Calu3 (cell line): ENCODE data around the gene ATG2A. TPM values are rescaled to one million over a fixed set of nuclear protein-coding genes. Genes with fewer than 3 reads are reported as not detected.

Source experiments
- BruUV-seq: library from RNA; stranded (reverse); fragments of 400-500 nt; replicated peaks from 2 replicates; lab custom pipeline; 2021; lab: Mats Ljungman, UMichigan
- CTCF ChIA-PET: fragments of 300-600 bp; sonication (Branson Sonifier 250); formaldehyde crosslinking; loops from one replicate; lab custom pipeline; 2022; ENCODE audit warnings: antibody characterized with exemption; lab: Charles Lee
- DNase-seq: peaks from one replicate; pipeline ENCODE4 v3.0.0; 2022
- H3K27ac Mint-ChIP-seq: one replicate; pipeline ENCODE4 v1.8.0; 2022; ENCODE audit warnings: mixed read lengths; ENCODE audit not compliant: unreplicated experiment
- H3K27me3 Mint-ChIP-seq: one replicate; pipeline ENCODE4 v1.8.0; 2022; ENCODE audit warnings: mixed read lengths; ENCODE audit not compliant: unreplicated experiment
- H3K36me3 Mint-ChIP-seq: one replicate; pipeline ENCODE4 v1.8.0; 2022; ENCODE audit warnings: mild to moderate bottlenecking, moderate library complexity, mixed read lengths; ENCODE audit not compliant: insufficient read depth, unreplicated experiment
- H3K4me1 Mint-ChIP-seq: one replicate; pipeline ENCODE4 v1.8.0; 2022; ENCODE audit warnings: mild to moderate bottlenecking, low read depth, mixed read lengths; ENCODE audit not compliant: unreplicated experiment
- H3K4me3 Mint-ChIP-seq: one replicate; pipeline ENCODE4 v1.8.0; 2022; ENCODE audit warnings: mild to moderate bottlenecking, low read depth, moderate library complexity, mixed read lengths; ENCODE audit not compliant: unreplicated experiment
- H3K9me3 Mint-ChIP-seq: one replicate; pipeline ENCODE4 v1.8.0; 2022; ENCODE audit warnings: low read depth, mixed read lengths; ENCODE audit not compliant: unreplicated experiment
- CTCF ChIP-seq: fragments of 200-600 bp; IDR thresholded peaks from one replicate; pipeline ENCODE4 v1.8.0; 2022; ENCODE audit warnings: antibody characterized with exemption; ENCODE audit not compliant: unreplicated experiment
- intact Hi-C: fragments of 100-400 bp; cut with micrococcal nuclease; formaldehyde crosslinking; loops from one replicate; pipeline ENCODE4 v1.10.0; 2022; ENCODE audit not compliant: unreplicated experiment
- total RNA-seq: library from RNA; stranded (reverse); gene quantifications from 2 replicates; pipeline ENCODE4 v1.2.3, GENCODE V29; 2022

The ATG2A gene
- total RNA-seq, 1 experiment from 2014 or later = 29.6 TPM

DNA sequence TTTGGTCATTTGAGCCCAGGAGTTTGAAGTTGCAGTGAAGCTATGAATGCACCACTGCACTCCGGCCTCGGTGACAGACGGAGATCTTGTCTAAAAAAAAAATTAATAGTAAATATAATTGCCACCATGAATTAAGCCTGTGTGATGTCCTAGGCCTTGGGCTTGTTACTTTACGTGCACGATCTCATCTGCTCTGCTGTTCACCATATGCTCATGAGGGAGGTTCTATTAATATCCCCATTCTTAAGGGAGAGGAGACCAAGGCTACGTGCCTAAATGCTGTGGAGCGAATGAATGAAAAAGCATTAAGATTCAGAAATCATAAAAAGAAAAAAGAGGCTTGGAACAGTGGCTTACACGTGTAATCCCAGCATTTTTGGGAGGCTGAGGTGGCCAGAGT is 2.6 kb upstream of the ATG2A start:
- peaks cover 33% of the 10 kb centered on the region for H3K36me3 Mint-ChIP-seq
- DNase-seq = no peak
- CTCF ChIA-PET = interaction anchor here (0.7 to 0.9 kb wide), 2 partner anchors 30 to 124 kb away, joined by 4 read pairs; no protein-coding TSS in a partner anchor
- no peak overlapping the region for H3K4me3 Mint-ChIP-seq
- H3K4me1 Mint-ChIP-seq = peaks cover 8% of the 10 kb centered on the region
- no peaks in the 10 kb centered on the region for H3K27me3 Mint-ChIP-seq
- no peaks in the 10 kb centered on the region for H3K9me3 Mint-ChIP-seq
- no TSS peak for BruUV-seq
- TF ChIP-seq CTCF = no peak
- H3K27ac Mint-ChIP-seq = no peak overlapping the region
- intact Hi-C loops = loop anchor here (5.0 kb wide), 1 partner anchor 78 kb away; the partner anchor contains the start of gene BATF2

- BruUV-seq = no TSS peak
- Mint-ChIP-seq H3K9me3 (no peaks in the 10 kb centered on the region), H3K4me1 (no peaks in the 10 kb centered on the region), H3K4me3 (peak overlapping the region; percentile 90), H3K27ac (peak overlapping the region; percentile 85), H3K27me3 (no peaks in the 10 kb centered on the region), H3K36me3 (peaks cover 33% of the 10 kb centered on the region)
- no peak for TF ChIP-seq CTCF
- intact Hi-C loops = loop anchor here (5.0 kb wide), 1 partner anchor 79 kb away; the partner anchor contains the start of gene BATF2
- CTCF ChIA-PET = interaction anchor here (1.1 to 1.4 kb wide), 3 partner anchors 30 to 97 kb away, joined by 3 to 4 read pairs (median 3); partner anchors contain the start of gene BATF2
- DNase-seq = no peak
Measured at GRCh38 chr11:64918017-64918416, 1.0 kb upstream of the ATG2A start.

DNA sequence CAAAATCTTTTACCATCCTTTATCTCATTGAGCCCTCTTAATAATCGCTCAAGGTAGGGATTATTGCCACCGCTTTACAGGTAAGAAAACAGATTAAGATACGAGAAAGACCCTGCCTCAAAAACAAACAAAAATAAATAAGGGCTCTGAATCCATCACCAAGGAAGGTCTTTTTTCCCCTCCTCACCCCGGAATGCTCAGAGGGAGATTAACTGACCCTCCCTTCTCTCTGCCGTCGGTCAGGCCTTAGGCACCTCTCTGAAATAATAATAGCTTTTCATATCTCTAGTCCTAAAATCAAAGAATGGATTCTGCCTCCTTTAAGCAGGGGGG is 620 bp upstream of the ATG2A start:
- intact Hi-C loops = loop anchor here (5.0 kb wide), 1 partner anchor 80 kb away; the partner anchor contains the start of gene BATF2
- Mint-ChIP-seq H3K4me3 (peak overlapping the region; percentile 90), H3K9me3 (no peaks in the 10 kb centered on the region), H3K36me3 (peaks cover 37% of the 10 kb centered on the region), H3K27me3 (no peaks in the 10 kb centered on the region), H3K4me1 (no peaks in the 10 kb centered on the region), H3K27ac (peak overlapping the region; percentile 85)
- BruUV-seq = TSS peak; percentile 86
- TF ChIP-seq CTCF = no peak
- CTCF ChIA-PET = interaction anchor here (1.1 to 1.4 kb wide), 4 partner anchors 30 to 97 kb away, joined by 3 to 4 read pairs (median 4); partner anchors contain the start of gene BATF2
- no peak for DNase-seq

- Mint-ChIP-seq H3K9me3 (no peaks in the 10 kb centered on the region), H3K27me3 (no peaks in the 10 kb centered on the region), H3K4me1 (no peaks in the 10 kb centered on the region), H3K36me3 (peaks cover 49% of the 10 kb centered on the region), H3K27ac (peak overlapping the region; percentile 85), H3K4me3 (peak overlapping the region; percentile 90)
- BruUV-seq = no TSS peak
- intact Hi-C loops = loop anchor here (5.0 kb wide), 1 partner anchor 81 kb away; the partner anchor contains the start of gene BATF2
- no peak for TF ChIP-seq CTCF
- DNase-seq = peak; percentile 33
- CTCF ChIA-PET = interaction anchor here (0.7 to 2.0 kb wide), 2 partner anchors 68 to 98 kb away, joined by 3 to 7 read pairs; partner anchors contain the start of gene ARL2
Measured at GRCh38 chr11:64916040-64916774, 802 bp downstream of the ATG2A start.
